Measurements from ENCODE around the gene RRP9.

RRP9 gene

DNA sequence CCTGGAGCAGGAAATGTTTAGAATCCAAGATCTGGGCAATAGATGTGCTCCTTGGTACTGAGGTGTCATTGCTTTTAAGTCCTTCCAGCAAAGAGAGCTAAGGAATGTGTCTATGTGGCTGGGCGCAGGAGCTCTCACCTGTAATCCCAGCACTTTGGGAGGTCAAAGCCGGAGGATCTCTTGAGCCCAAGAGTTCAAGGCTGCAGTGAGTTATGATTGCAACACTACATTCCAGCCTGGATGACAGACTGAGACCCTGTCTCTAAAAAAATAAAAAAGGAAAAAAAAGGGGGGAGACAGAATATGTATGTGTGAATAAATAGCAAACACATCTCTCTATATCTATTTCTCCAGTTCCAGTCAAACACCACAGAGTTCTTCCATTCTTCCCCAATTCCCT lies 9.2 kb upstream of the RRP9 start:
- DNase-seq (ENCODE audit: low read depth) = no peak
- H3K4me3 ChIP-seq (ENCODE audit: low read depth, low read length) = no peak overlapping the region
- TF ChIP-seq MYC (IDR thresholded peaks at IDR 0.05; ENCODE audit: low read depth, low read length) = no peak
- no peak for TF ChIP-seq POLR2A (IDR thresholded peaks at IDR 0.05; ENCODE audit: extremely low read depth, insufficient read length)
- TF ChIP-seq, protein P1, sequence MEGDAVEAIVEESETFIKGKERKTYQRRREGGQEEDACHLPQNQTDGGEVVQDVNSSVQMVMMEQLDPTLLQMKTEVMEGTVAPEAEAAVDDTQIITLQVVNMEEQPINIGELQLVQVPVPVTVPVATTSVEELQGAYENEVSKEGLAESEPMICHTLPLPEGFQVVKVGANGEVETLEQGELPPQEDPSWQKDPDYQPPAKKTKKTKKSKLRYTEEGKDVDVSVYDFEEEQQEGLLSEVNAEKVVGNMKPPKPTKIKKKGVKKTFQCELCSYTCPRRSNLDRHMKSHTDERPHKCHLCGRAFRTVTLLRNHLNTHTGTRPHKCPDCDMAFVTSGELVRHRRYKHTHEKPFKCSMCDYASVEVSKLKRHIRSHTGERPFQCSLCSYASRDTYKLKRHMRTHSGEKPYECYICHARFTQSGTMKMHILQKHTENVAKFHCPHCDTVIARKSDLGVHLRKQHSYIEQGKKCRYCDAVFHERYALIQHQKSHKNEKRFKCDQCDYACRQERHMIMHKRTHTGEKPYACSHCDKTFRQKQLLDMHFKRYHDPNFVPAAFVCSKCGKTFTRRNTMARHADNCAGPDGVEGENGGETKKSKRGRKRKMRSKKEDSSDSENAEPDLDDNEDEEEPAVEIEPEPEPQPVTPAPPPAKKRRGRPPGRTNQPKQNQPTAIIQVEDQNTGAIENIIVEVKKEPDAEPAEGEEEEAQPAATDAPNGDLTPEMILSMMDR (IDR thresholded peaks at IDR 0.05; ENCODE audit: low read depth, low read length) = no peak
- TF ChIP-seq, protein P2, sequence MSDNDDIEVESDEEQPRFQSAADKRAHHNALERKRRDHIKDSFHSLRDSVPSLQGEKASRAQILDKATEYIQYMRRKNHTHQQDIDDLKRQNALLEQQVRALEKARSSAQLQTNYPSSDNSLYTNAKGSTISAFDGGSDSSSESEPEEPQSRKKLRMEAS (IDR thresholded peaks at IDR 0.05; ENCODE audit: low read depth, low read length) = no peak

DNA sequence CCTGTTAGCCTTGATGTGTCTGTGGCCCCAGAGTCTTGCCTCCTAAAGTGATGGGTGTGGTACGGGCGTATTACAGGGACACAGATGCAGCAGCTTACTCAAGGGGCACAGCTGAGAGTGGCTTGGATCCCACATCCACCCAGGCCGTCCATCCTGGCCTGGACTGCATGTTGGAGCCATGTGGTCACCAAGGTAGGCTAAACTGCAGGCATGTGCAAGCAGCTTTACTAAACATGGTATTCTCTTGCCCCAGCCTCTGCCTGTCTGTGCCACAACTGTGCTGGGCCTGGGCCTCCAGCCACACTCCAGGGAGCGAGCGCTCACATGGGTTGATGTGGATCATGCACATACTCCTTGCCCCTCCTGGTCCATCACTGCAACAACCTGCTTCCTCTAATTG lies 7.4 kb upstream of the RRP9 start:
- no peak for TF ChIP-seq POLR2A (IDR thresholded peaks at IDR 0.05; ENCODE audit: extremely low read depth, insufficient read length)
- TF ChIP-seq, protein P1 (IDR thresholded peaks at IDR 0.05; ENCODE audit: low read depth, low read length) = no peak
- TF ChIP-seq, protein P2 (IDR thresholded peaks at IDR 0.05; ENCODE audit: low read depth, low read length) = no peak
- no peak for TF ChIP-seq MYC (IDR thresholded peaks at IDR 0.05; ENCODE audit: low read depth, low read length)
- no peak overlapping the region for H3K4me3 ChIP-seq (ENCODE audit: low read depth, low read length)
- DNase-seq (ENCODE audit: low read depth) = no peak

DNA sequence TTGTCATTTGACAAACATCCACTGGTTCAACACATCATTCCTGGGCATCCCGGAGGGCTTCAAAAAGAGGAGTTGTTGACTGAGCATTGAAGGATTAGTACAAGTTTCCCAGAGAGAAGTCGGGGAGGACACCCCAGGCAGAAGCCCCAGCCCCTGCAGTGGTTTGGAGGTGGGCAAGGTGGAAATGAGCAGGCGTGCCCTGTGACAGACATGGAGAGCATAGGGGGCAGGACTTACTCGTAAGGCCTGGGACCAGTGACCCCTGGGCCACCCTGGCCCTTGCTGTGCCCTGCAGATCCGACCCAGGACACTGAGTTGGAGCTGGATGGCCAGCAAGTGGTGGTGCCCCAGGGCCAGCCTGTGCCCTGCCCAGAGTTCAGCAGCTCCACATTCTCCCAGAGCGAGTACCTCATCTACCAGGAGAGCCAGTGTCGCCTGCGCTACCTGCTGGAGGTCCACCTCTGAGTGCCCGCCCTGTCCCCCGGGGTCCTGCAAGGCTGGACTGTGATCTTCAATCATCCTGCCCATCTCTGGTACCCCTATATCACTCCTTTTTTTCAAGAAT lies 6.4 kb upstream of the RRP9 start:
- TF ChIP-seq, protein P2 (IDR thresholded peaks at IDR 0.05; ENCODE audit: low read depth, low read length) = no peak
- no peak for TF ChIP-seq MYC (IDR thresholded peaks at IDR 0.05; ENCODE audit: low read depth, low read length)
- no peak for TF ChIP-seq POLR2A (IDR thresholded peaks at IDR 0.05; ENCODE audit: extremely low read depth, insufficient read length)
- TF ChIP-seq, protein P1 (IDR thresholded peaks at IDR 0.05; ENCODE audit: low read depth, low read length) = no peak
- no peak for DNase-seq (ENCODE audit: low read depth)

DNA sequence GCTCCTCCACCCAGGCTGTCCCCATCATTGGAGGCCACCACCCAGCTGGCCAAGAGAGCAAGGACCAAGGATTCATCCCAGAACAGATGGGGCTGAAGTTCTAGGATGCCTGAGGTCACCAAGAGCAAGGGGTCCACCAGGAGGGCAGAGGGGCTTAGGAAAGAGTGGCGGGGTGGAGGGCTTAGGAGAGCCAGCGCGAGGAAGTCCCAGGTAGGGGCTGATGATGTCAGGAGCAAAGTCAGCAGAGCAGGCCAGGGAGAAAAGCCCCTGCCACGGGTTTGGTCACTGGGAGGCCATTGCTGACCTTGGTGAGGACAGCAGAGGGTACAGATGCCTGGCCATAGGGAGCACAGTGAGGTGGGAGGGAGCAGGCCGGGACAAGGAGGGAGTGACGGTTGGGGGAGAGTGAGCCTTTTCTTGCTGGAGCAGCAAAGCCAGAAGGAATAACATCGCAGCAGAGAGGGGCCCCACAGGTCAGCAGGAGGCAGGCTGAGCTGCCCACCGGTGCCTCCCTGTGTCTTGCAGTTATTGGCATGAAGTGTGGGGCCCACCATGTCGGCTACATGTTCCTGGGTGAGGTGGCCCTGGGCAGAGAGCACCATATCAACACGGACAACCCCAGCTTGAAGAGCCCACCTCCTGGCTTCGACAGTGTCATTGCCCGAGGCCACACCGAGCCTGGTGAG lies 5.7 kb upstream of the RRP9 start:
- no peak for DNase-seq (ENCODE audit: low read depth)
- no peak overlapping the region for H3K4me3 ChIP-seq (ENCODE audit: low read depth, low read length)
- TF ChIP-seq MYC (IDR thresholded peaks at IDR 0.05; ENCODE audit: low read depth, low read length) = no peak
- TF ChIP-seq POLR2A (IDR thresholded peaks at IDR 0.05; ENCODE audit: extremely low read depth, insufficient read length) = no peak
- TF ChIP-seq, protein P1 (IDR thresholded peaks at IDR 0.05; ENCODE audit: low read depth, low read length) = no peak
- TF ChIP-seq, protein P2 (IDR thresholded peaks at IDR 0.05; ENCODE audit: low read depth, low read length) = no peak

More for the DNA sequence above, 6.4 kb upstream of the RRP9 start:
- H3K4me3 ChIP-seq (ENCODE audit: low read depth, low read length) = no peak overlapping the region

DNA sequence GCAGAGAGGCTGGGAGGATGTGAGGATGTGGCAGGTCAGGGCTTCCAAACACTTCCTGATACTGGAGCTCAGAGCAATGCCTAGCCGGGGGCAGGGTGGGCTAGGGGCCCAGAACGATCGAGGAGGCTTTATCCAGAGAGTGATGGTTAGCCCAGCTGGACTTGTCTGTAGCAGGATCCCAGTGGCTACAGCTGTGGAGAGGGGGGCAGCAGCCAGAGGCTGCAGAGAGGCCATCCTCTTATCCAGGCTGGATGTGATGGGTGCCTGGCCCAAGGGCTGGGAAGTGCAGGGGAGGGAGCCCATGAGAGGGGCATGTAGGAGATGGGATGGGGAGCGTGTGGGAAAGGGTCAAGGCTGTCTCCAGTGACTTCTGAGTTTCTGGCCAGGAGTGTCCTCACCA lies 5.1 kb upstream of the RRP9 start:
- H3K4me3 ChIP-seq (ENCODE audit: low read depth, low read length) = no peak overlapping the region
- TF ChIP-seq, protein P2 (IDR thresholded peaks at IDR 0.05; ENCODE audit: low read depth, low read length) = no peak
- TF ChIP-seq, protein P1 (IDR thresholded peaks at IDR 0.05; ENCODE audit: low read depth, low read length) = no peak
- TF ChIP-seq POLR2A (IDR thresholded peaks at IDR 0.05; ENCODE audit: extremely low read depth, insufficient read length) (no peak), MYC (IDR thresholded peaks at IDR 0.05; ENCODE audit: low read depth, low read length) (no peak)

More for the DNA sequence above, 5.1 kb upstream of the RRP9 start:
- DNase-seq (ENCODE audit: low read depth) = no peak
